ENCODE results near the gene MTERF2.

DNA sequence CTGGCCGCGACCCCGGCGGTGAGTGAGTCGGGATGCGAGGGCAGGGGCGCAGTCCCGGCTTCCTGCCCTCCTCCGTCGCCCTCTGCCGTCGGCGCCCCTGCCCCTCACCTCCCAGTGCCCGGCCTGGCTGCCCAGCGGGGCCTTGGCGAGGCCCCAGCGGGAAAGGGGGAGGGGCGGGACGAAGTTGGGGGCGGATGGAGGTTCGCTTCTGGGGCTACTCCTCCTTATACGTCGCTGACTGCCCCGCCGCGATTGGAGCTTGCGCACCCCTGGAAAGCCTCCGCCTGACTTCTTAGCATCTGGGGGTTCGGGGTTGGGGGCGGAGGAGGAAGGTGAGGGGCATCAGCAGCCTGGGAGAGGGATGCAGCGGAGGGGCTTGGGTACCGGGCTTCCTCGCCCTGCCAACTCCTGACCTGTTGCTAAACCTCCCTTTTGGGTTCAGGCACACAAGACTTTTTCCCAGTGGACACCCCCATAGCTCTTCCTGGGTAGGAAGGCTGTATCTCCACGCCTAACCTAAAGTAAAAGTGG, 30.8 kb downstream of the MTERF2 start:
- no peak for TF ChIP-seq POLR2A (IDR thresholded peaks at IDR 0.05)
- TF ChIP-seq, protein P1, sequence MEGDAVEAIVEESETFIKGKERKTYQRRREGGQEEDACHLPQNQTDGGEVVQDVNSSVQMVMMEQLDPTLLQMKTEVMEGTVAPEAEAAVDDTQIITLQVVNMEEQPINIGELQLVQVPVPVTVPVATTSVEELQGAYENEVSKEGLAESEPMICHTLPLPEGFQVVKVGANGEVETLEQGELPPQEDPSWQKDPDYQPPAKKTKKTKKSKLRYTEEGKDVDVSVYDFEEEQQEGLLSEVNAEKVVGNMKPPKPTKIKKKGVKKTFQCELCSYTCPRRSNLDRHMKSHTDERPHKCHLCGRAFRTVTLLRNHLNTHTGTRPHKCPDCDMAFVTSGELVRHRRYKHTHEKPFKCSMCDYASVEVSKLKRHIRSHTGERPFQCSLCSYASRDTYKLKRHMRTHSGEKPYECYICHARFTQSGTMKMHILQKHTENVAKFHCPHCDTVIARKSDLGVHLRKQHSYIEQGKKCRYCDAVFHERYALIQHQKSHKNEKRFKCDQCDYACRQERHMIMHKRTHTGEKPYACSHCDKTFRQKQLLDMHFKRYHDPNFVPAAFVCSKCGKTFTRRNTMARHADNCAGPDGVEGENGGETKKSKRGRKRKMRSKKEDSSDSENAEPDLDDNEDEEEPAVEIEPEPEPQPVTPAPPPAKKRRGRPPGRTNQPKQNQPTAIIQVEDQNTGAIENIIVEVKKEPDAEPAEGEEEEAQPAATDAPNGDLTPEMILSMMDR (IDR thresholded peaks at IDR 0.05): peak in 1 of 6 experiments; percentile 23

Measured in thyroid gland (tissue), 4 donors.